ENCODE data around the gene TJP1. TPM values are rescaled to one million over a fixed set of nuclear protein-coding genes. Genes with fewer than 3 reads are reported as not detected.

TJP1 gene
- total RNA-seq, 2 donors from 2014 or later: 131 to 145 TPM

DNA sequence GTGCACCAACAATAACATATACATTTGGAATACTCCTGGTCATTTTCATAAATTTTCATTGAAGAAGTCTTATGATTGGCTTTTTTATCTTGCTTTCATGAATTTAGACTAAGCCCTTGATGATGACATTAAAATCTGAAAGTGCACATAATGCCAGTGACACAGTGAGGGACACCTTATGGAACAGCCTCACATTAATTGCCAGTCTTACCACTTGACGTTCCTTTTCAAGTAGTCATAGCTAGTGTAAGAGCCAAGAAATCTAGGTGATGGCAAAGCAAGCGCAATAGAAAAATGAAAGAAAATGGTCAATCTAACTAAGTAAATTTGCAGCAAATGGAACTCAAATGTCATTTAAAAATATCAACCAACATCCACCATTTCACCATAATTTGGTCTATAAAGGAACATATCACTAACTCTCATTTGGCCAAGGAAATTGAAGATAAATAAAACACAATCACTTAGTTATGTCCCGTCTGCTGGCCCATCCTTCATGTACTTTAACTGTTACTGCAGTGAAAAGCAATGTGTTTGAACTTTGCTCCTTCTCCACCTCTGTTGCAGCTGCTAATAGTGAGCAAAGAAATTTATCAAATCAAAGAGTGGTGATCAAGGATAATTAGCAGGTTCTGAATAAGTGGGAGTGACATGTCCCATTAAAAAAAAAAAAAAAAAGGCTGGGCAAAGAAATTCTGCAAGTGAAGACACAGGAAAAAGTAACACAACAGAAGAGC is 110.0 kb downstream of the TJP1 start:
- H3K27ac ChIP-seq (ENCODE audit: low read depth, low read length): no peak overlapping the region
- DNase-seq: no peak
- H3K4me1 Mint-ChIP-seq: peaks cover 3% of the 10 kb centered on the region
- no peak overlapping the region for H3K9ac ChIP-seq (ENCODE audit: extremely low read depth, low read length, poor library complexity, severe bottlenecking)
- H3K4me3 ChIP-seq (ENCODE audit: low read length): no peak overlapping the region
- H3K9me3 Mint-ChIP-seq: no peaks in the 10 kb centered on the region
- no peaks in the 10 kb centered on the region for H3K4me1 ChIP-seq (ENCODE audit: control insufficient read depth, insufficient read depth, low read length)
- peaks cover 83% of the 10 kb centered on the region for H3K36me3 Mint-ChIP-seq (ENCODE audit: low read depth)
- TF ChIP-seq, protein P1, sequence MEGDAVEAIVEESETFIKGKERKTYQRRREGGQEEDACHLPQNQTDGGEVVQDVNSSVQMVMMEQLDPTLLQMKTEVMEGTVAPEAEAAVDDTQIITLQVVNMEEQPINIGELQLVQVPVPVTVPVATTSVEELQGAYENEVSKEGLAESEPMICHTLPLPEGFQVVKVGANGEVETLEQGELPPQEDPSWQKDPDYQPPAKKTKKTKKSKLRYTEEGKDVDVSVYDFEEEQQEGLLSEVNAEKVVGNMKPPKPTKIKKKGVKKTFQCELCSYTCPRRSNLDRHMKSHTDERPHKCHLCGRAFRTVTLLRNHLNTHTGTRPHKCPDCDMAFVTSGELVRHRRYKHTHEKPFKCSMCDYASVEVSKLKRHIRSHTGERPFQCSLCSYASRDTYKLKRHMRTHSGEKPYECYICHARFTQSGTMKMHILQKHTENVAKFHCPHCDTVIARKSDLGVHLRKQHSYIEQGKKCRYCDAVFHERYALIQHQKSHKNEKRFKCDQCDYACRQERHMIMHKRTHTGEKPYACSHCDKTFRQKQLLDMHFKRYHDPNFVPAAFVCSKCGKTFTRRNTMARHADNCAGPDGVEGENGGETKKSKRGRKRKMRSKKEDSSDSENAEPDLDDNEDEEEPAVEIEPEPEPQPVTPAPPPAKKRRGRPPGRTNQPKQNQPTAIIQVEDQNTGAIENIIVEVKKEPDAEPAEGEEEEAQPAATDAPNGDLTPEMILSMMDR (conservative IDR thresholded peaks at IDR 0.05): no peak
- WGBS, 2 experiments (ENCODE audit: insufficient coverage in 1 of 2, insufficient read length in 1 of 2): 90 to 97% methylated on average over 3 of the region's 3 CpGs
- no peaks in the 10 kb centered on the region for H3K27me3 Mint-ChIP-seq (ENCODE audit: insufficient read depth)
- no peaks in the 10 kb centered on the region for H3K9me3 ChIP-seq (ENCODE audit: control insufficient read depth, low read length)
- H3K36me3 ChIP-seq (ENCODE audit: control insufficient read depth, insufficient read depth, low read length): peaks cover 94% of the 10 kb centered on the region
- H3K27me3 ChIP-seq (ENCODE audit: control insufficient read depth, insufficient read depth, low read length, poor library complexity, severe bottlenecking): no peaks in the 10 kb centered on the region
- no peak overlapping the region for H3K4me3 Mint-ChIP-seq
- no peak overlapping the region for H3K27ac Mint-ChIP-seq

DNA sequence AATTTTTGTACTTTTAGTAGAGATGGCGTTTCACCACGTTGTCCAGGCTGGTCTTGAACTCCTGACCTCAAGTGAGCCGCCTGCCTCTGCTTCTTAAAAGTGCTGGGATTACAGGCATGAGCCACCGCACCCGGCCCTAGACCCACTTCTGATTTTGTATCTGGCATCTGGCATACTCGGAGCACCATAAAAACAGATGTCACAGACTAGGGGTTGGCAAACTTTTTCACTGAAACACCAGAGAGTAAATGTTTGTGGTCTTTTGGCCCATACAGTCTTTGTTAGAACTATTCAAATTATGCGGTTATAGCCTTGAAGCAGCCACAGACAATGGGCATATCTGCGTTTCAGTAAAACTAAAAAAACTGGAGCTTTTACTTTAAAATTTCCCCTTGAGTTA is 110.7 kb downstream of the TJP1 start:
- Histone ChIP-seq H3K9me3 (ENCODE audit: control insufficient read depth, low read length) (no peaks in the 10 kb centered on the region), H3K9ac (ENCODE audit: extremely low read depth, low read length, poor library complexity, severe bottlenecking) (no peak overlapping the region), H3K4me1 (ENCODE audit: control insufficient read depth, insufficient read depth, low read length) (no peaks in the 10 kb centered on the region), H3K27me3 (ENCODE audit: control insufficient read depth, insufficient read depth, low read length, poor library complexity, severe bottlenecking) (no peaks in the 10 kb centered on the region), H3K36me3 (ENCODE audit: control insufficient read depth, insufficient read depth, low read length) (peaks cover 93% of the 10 kb centered on the region), H3K4me3 (ENCODE audit: low read length) (no peak overlapping the region), H3K27ac (ENCODE audit: low read depth, low read length) (no peak overlapping the region)
- H3K27me3 Mint-ChIP-seq (ENCODE audit: insufficient read depth): no peaks in the 10 kb centered on the region
- no peak overlapping the region for H3K27ac Mint-ChIP-seq
- no peaks in the 10 kb centered on the region for H3K4me1 Mint-ChIP-seq
- DNase-seq: no peak
- H3K36me3 Mint-ChIP-seq (ENCODE audit: low read depth): peaks cover 82% of the 10 kb centered on the region
- WGBS, 2 experiments (ENCODE audit: insufficient coverage in 1 of 2, insufficient read length in 1 of 2): 93% methylated on average over 8 of the region's 8 CpGs
- H3K9me3 Mint-ChIP-seq: no peaks in the 10 kb centered on the region
- TF ChIP-seq, protein P1 (conservative IDR thresholded peaks at IDR 0.05): no peak
- no peak overlapping the region for H3K4me3 Mint-ChIP-seq

DNA sequence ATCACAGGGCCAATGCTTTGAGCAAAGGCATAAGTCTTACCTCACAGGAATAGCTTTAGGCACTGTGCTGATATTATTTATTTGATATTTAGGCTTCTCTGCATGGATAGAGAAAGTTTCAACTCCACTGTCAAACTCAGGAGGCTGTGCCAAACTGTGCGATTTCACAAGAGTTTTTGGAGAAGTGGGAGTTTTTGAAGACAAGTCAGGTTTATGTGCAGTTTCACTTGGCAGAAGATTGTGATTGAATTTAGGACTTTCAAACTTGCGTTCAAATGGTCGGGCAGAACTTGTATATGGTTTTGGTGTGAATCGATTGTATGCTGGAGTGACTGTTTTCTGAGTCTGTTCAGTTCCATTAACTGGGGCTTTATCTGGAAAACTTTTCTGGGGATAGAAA is 113.7 kb downstream of the TJP1 start:
- WGBS, 2 experiments (ENCODE audit: insufficient coverage in 1 of 2, insufficient read length in 1 of 2): 95 to 96% methylated on average over 4 of the region's 4 CpGs
- no peak overlapping the region for H3K27ac ChIP-seq (ENCODE audit: low read depth, low read length)
- H3K27me3 Mint-ChIP-seq (ENCODE audit: insufficient read depth): no peaks in the 10 kb centered on the region
- H3K4me1 Mint-ChIP-seq: no peaks in the 10 kb centered on the region
- H3K36me3 ChIP-seq (ENCODE audit: control insufficient read depth, insufficient read depth, low read length): peaks cover 98% of the 10 kb centered on the region
- TF ChIP-seq, protein P1 (conservative IDR thresholded peaks at IDR 0.05): no peak
- no peak overlapping the region for H3K27ac Mint-ChIP-seq
- H3K9me3 Mint-ChIP-seq: no peaks in the 10 kb centered on the region
- peaks cover 86% of the 10 kb centered on the region for H3K36me3 Mint-ChIP-seq (ENCODE audit: low read depth)
- H3K27me3 ChIP-seq (ENCODE audit: control insufficient read depth, insufficient read depth, low read length, poor library complexity, severe bottlenecking): no peaks in the 10 kb centered on the region
- H3K4me3 ChIP-seq (ENCODE audit: low read length): no peak overlapping the region
- no peak for DNase-seq
- no peaks in the 10 kb centered on the region for H3K9me3 ChIP-seq (ENCODE audit: control insufficient read depth, low read length)
- H3K4me3 Mint-ChIP-seq: no peak overlapping the region
- no peaks in the 10 kb centered on the region for H3K4me1 ChIP-seq (ENCODE audit: control insufficient read depth, insufficient read depth, low read length)
- H3K9ac ChIP-seq (ENCODE audit: extremely low read depth, low read length, poor library complexity, severe bottlenecking): no peak overlapping the region
